HCT116 (cell line): Measurements from ENCODE around the gene SLC24A3.

Source experiments
- CTCF ChIP-seq, 3 experiments: fragments of 200-600 bp in 1 of 3; sonication (generic) in 1 of 3; IDR thresholded peaks in 2 of 3; conservative IDR thresholded peaks in 1 of 3; 2 replicates each; pipeline ENCODE4 v1.5.1; 2012 to 2017; ENCODE audit warnings: low read depth in 2 of 3, low read length in 2 of 3, antibody characterized with exemption in 1 of 3, borderline replicate concordance in 1 of 3, control low read depth in 1 of 3, mild to moderate bottlenecking in 1 of 3, mixed read lengths in 1 of 3, mixed run types in 1 of 3, moderate library complexity in 1 of 3; ENCODE audit not compliant: insufficient read depth in 1 of 3
- EZH2 ChIP-seq: fragments of 200-600 bp; sonication (generic); IDR thresholded peaks from 2 replicates; pipeline ENCODE4 v1.6.1; 2017; ENCODE audit warnings: antibody characterized with exemption, mixed run types
- EZH2phosphoT487 ChIP-seq: fragments of 200-600 bp; IDR thresholded peaks from 2 replicates; pipeline ENCODE4 v1.6.1; 2018; ENCODE audit warnings: antibody characterized with exemption, borderline replicate concordance
- FOSL1 ChIP-seq: IDR thresholded peaks from 2 replicates; pipeline ENCODE4 v1.6.1; 2012; ENCODE audit warnings: low read depth
- JUND ChIP-seq: IDR thresholded peaks from 2 replicates; pipeline ENCODE4 v1.6.1; 2012
- POLR2A ChIP-seq: IDR thresholded peaks from 2 replicates; pipeline ENCODE4 v1.7.0; 2011; ENCODE audit warnings: borderline replicate concordance; ENCODE audit not compliant: insufficient read depth, insufficient read length; ENCODE audit errors: extremely low read depth
- POLR2AphosphoS5 ChIP-seq: IDR thresholded peaks from 2 replicates; pipeline ENCODE4 v1.6.1; 2011; ENCODE audit warnings: mild to moderate bottlenecking, low read depth, low read length, moderate library complexity
- REST ChIP-seq: IDR thresholded peaks from 2 replicates; pipeline ENCODE4 v1.6.1; 2012; ENCODE audit warnings: low read depth
- SP1 ChIP-seq: IDR thresholded peaks from 2 replicates; pipeline ENCODE4 v1.6.1; 2012; ENCODE audit warnings: low read depth
- ZFX ChIP-seq: fragments of 450-650 bp; IDR thresholded peaks from 2 replicates; pipeline ENCODE4 v1.6.1; 2017

GRCh38 chr20:19644085-19644484 is 431.6 kb downstream of the SLC24A3 start:
- TF ChIP-seq EZH2phosphoT487: no peak
- no peak for TF ChIP-seq POLR2AphosphoS5
- TF ChIP-seq CTCF (IDR thresholded peaks at IDR 0.05 in 2 of 3, conservative IDR thresholded peaks at IDR 0.05 in 1 of 3; ENCODE audit: borderline replicate concordance in 1 of 3, insufficient read depth in 1 of 3, low read depth in 2 of 3, low read length in 2 of 3): no peak
- no peak for TF ChIP-seq EZH2
- no peak for TF ChIP-seq SP1
- TF ChIP-seq REST: no peak
- TF ChIP-seq JUND: no peak
- TF ChIP-seq FOSL1: no peak
- TF ChIP-seq POLR2A: no peak
- TF ChIP-seq ZFX: no peak
